Keratinocyte (primary cell): ENCODE measurements around the gene DOK6. TPM values are rescaled to one million over a fixed set of nuclear protein-coding genes. Genes with fewer than 3 reads are reported as not detected.

ENCODE experiments used
- DNase-seq: peaks from one replicate; pipeline ENCODE4 v3.0.0-alpha.2; 2011; ENCODE audit warnings: low read depth, missing footprints, low spot score
- FAIRE-seq: peaks from 2 replicates; lab custom pipeline; 2011; peaks lifted over from hg19 to GRCh38; lab: Jason Lieb, UNC
- H2AFZ ChIP-seq: 2 replicates; pipeline ENCODE4 v1.6.0; 2012; ENCODE audit warnings: low read length, control low read depth, inconsistent platforms; ENCODE audit not compliant: control insufficient read depth
- H3K27ac ChIP-seq: 2 replicates; pipeline ENCODE4 v1.5.1; 2011; ENCODE audit warnings: low read length; ENCODE audit not compliant: control insufficient read depth, insufficient read depth
- H3K27me3 ChIP-seq: 3 replicates; pipeline ENCODE4 v1.6.0; 2011; ENCODE audit warnings: low read length; ENCODE audit not compliant: control insufficient read depth, insufficient read depth; ENCODE audit errors: extremely low read depth
- H3K36me3 ChIP-seq, 2 experiments: 2 replicates in 1 of 2; 3 replicates in 1 of 2; pipeline ENCODE4 v1.5.1; 2011; ENCODE audit warnings: low read length in 2 of 2, mild to moderate bottlenecking in 1 of 2; ENCODE audit not compliant: control insufficient read depth in 2 of 2, insufficient read depth in 2 of 2; ENCODE audit errors: extremely low read depth in 1 of 2
- H3K4me1 ChIP-seq: 3 replicates; pipeline ENCODE4 v1.5.1; 2011; ENCODE audit warnings: low read length; ENCODE audit not compliant: control insufficient read depth, insufficient read depth; ENCODE audit errors: extremely low read depth
- H3K4me2 ChIP-seq: 3 replicates; pipeline ENCODE4 v1.6.0; 2011; ENCODE audit warnings: low read depth, low read length; ENCODE audit not compliant: control insufficient read depth, insufficient read depth; ENCODE audit errors: extremely low read depth
- H3K4me3 ChIP-seq, 3 experiments: fragments of 200-600 bp in 1 of 3; sonication (generic) in 1 of 3; 2 replicates in 2 of 3; 3 replicates in 1 of 3; pipeline ENCODE4 v1.5.1; 2011 to 2016; ENCODE audit warnings: low read length in 3 of 3, mild to moderate bottlenecking in 3 of 3, control low read depth in 2 of 3, inconsistent platforms in 1 of 3, low read depth in 1 of 3, mixed read lengths in 1 of 3, mixed run types in 1 of 3, moderate library complexity in 1 of 3; ENCODE audit not compliant: control insufficient read depth in 2 of 3, insufficient read depth in 2 of 3; ENCODE audit errors: extremely low read depth in 1 of 3
- H3K79me2 ChIP-seq: 2 replicates; pipeline ENCODE4 v1.6.0; 2012; ENCODE audit warnings: low read length; ENCODE audit not compliant: control insufficient read depth, insufficient read depth
- H3K9ac ChIP-seq: 3 replicates; pipeline ENCODE4 v1.6.0; 2011; ENCODE audit warnings: low read length; ENCODE audit not compliant: control insufficient read depth, insufficient read depth; ENCODE audit errors: extremely low read depth
- H3K9me1 ChIP-seq: 3 replicates; pipeline ENCODE4 v1.6.0; 2011; ENCODE audit warnings: low read length; ENCODE audit not compliant: control insufficient read depth, insufficient read depth; ENCODE audit errors: extremely low read depth
- H3K9me3 ChIP-seq: 2 replicates; pipeline ENCODE4 v1.5.1; 2012; ENCODE audit warnings: low read depth, low read length; ENCODE audit not compliant: control insufficient read depth
- H4K20me1 ChIP-seq: 3 replicates; pipeline ENCODE4 v1.6.0; 2011; ENCODE audit warnings: low read length; ENCODE audit not compliant: control insufficient read depth, insufficient read depth; ENCODE audit errors: extremely low read depth
- CTCF ChIP-seq, 3 experiments: IDR thresholded peaks in 1 of 3; conservative IDR thresholded peaks in 1 of 3; optimal IDR thresholded peaks in 1 of 3; 2 replicates in 2 of 3; 3 replicates in 1 of 3; pipeline versions ENCODE3 to v1.5.1; 2011; ENCODE audit warnings: low read length in 3 of 3, mild to moderate bottlenecking in 3 of 3, moderate library complexity in 2 of 3, control low read depth in 1 of 3, inconsistent platforms in 1 of 3; ENCODE audit not compliant: insufficient read depth in 2 of 3; ENCODE audit errors: extremely low read depth in 1 of 3
- EZH2 ChIP-seq: IDR thresholded peaks from one replicate; pipeline ENCODE4 v1.6.1; 2012; ENCODE audit warnings: inconsistent platforms, mild to moderate bottlenecking, low read length, moderate library complexity
- dilution Hi-C: fragments of 300-500 bp; cut with MboI; formaldehyde crosslinking; loops from one replicate; pipeline ENCODE4 v1.7.0; 2020; ENCODE audit warnings: low sequenced_read_pairs; ENCODE audit not compliant: extremely low pct_ligation_motif_present
- polyA plus RNA-seq, 5 experiments: library from polyadenylated mRNA; depleted of rRNA in 3 of 5; stranded (reverse) in 3 of 5; stranded (forward) in 1 of 5; unstranded in 1 of 5; fragments of >200 nt; gene quantifications; 1 replicate in 1 of 5; 2 replicates in 3 of 5; 3 replicates in 1 of 5; pipeline versions ENCODE4 v1.2.1 to v1.2.3, GENCODE V29; 2011 to 2012; ENCODE audit warnings: missing spikeins in 2 of 5, low read depth in 1 of 5, low replicate concordance in 1 of 5

The DOK6 gene
- polyA plus RNA-seq, 1 donor (not counting 4 experiments of a cell fraction or from before 2014, with no cell fraction given): not detected

- Histone ChIP-seq H2AFZ (no peak overlapping the region), H3K4me2 (no peak overlapping the region), H4K20me1 (no peaks in the 10 kb centered on the region), H3K27me3 (no peaks in the 10 kb centered on the region), H3K36me3 (no peaks in the 10 kb centered on the region), H3K79me2 (no peaks in the 10 kb centered on the region), H3K4me1 (peaks cover 15% of the 10 kb centered on the region), H3K9ac (no peak overlapping the region), H3K9me3 (no peaks in the 10 kb centered on the region), H3K4me3 (no peak overlapping the region), H3K9me1 (no peaks in the 10 kb centered on the region), H3K27ac (no peak overlapping the region)
- no peak for FAIRE-seq
- TF ChIP-seq EZH2 (no peak), CTCF (optimal IDR thresholded peaks at IDR 0.05 in 1 of 3, IDR thresholded peaks at IDR 0.05 in 1 of 3, conservative IDR thresholded peaks at IDR 0.05 in 1 of 3; ENCODE audit: extremely low read depth in 1 of 3, insufficient read depth in 2 of 3, low read length in 3 of 3) (no peak)
- no peak for DNase-seq
- dilution Hi-C loops: no loop called here
Measured at GRCh38 chr18:69784815-69785214, 384.1 kb downstream of the DOK6 start.

- H3K4me3 ChIP-seq: no peak overlapping the region
- no peak overlapping the region for H3K4me2 ChIP-seq
- no peak for TF ChIP-seq EZH2
- TF ChIP-seq CTCF (optimal IDR thresholded peaks at IDR 0.05 in 1 of 3, IDR thresholded peaks at IDR 0.05 in 1 of 3, conservative IDR thresholded peaks at IDR 0.05 in 1 of 3; ENCODE audit: extremely low read depth in 1 of 3, insufficient read depth in 2 of 3, low read length in 3 of 3): no peak
- no peaks in the 10 kb centered on the region for H3K36me3 ChIP-seq
- DNase-seq (no peak), FAIRE-seq (no peak)
- no peaks in the 10 kb centered on the region for H4K20me1 ChIP-seq
- no peak overlapping the region for H2AFZ ChIP-seq
- no peak overlapping the region for H3K9ac ChIP-seq
- H3K79me2 ChIP-seq: no peaks in the 10 kb centered on the region
- no peaks in the 10 kb centered on the region for H3K27me3 ChIP-seq
- no peaks in the 10 kb centered on the region for H3K9me1 ChIP-seq
- no peak overlapping the region for H3K27ac ChIP-seq
- dilution Hi-C loops: no loop called here
- H3K4me1 ChIP-seq: peaks cover 15% of the 10 kb centered on the region
- H3K9me3 ChIP-seq: no peaks in the 10 kb centered on the region
Measured at GRCh38 chr18:69785466-69785865, 384.8 kb downstream of the DOK6 start.
